GDM1 (cell line): ENCODE data around the gene OAF.

ENCODE experiments used
- DNase-seq: peaks from one replicate; lab custom pipeline; 2025; lab: John Stamatoyannopoulos, UW

The OAF gene

DNA sequence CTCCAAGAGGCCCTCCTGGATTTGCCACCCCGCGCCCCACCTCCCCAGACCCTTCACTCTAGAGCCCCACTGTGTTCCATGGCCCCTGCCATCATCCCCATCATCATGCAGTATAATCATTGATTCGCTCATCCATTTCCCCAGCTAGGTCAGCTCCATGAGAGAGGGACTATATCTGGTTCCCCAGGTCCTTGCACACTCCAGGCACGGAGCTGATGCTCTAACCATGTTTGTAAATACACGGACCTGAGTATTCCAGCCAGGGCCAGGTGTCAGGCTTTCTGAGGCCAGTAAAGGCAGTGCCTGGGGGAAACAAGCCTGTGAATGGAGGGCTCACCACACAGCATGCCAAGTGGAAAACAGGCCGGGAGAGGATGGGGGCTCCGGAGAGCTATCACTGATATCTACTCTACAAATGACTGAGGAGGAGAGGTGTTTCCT, 27.1 kb upstream of the OAF start:
- no peak for DNase-seq

DNA sequence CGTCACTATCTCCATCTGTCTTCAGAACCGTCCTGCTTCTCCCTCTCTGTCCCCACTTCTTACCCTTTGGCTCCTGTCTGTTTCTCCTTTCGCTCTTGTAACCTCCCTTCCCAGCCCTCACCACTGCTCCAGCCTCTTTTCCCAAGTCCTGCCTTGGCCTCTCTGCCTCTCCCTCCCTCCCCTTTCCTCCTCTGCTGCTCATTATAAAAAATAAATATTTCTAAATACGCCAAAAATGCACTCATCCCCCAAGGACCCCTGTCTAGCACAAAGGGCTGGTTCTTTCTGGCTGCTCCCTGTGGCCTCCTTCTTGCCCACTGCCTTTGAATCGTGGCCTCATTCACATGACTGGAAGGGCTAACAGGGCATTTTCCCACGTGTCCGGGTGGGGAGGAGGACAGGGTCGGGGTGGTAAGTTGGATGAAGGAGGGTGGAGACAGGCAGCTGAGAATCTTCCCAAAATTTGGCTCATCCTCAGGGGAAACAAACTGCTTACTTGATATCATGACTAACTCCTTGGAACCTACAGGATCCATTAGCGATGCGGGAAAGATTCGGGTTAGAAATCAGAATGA, 26.4 kb upstream of the OAF start:
- DNase-seq: no peak

DNA sequence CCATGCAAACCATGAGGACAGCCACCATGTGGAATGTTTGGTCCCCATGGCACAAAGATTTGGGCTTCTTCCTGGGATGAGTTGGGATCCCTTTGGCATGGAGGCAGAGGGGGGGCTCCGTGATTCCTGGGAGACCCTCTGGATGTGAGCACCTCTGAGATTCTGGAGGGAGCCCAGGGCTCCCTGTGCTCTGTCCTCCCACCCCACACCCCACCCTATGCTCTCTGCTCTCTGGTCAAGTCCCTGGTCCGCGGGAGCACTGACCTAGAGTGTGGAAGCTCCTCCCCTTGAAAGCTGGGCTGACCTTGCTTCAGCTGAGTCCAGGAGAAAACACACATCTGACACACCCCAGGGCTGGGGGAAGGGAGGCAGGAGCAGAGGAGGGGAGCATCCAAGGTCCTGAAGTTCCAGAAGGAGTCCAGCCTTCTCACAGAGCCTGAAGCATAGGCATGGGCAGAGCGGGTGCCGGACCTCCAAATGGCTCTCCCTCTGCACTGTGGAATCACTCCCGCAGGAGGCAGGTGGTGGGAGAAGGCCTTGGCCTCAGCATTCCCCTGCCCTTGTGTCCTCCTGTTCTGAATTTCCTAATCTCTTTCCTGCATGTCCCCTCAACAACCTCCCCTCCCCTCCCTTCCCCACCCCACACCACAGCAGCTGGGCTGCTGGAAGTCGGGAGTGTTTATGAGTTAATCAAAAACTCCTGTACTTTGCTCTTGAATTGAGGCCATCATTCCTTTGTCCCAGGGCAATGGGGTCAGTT, 25.7 kb upstream of the OAF start:
- no peak for DNase-seq

DNA sequence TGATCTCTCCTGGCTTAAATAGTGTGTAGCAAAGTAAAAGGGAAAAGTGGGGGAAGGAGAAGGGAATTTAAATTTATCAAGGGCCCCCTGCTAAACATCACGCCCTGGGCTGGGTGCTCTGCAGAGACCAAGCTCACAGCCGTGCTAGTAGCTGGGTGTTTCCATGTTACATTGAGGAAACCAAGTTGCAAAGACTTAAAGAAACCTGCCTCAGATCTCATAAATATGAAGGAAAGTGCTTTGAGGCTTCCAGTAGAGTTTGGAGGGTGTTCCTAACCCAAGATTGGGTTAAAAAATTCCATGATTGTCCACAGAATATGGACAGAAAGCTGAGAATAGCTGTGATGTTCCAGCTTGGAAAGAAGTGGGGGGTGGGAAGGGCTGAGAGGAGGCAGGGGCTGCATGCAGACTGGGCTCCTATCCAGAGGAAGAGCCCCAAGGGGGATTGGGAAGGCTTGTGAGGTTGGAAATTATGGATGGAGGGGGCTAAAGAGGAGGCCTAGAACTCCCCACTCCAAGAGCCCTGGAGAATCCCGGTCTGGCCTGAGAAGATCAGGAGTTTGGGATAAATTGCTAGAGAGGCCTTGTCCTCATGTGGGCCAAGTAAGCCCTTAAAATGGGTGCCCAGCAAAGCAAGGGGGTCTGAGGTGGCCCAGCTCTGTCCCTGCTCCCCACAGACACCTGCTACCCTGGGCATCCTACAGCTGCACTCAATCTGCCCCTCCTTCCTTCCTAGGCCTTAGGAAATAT, 25.0 kb upstream of the OAF start:
- DNase-seq: no peak

DNA sequence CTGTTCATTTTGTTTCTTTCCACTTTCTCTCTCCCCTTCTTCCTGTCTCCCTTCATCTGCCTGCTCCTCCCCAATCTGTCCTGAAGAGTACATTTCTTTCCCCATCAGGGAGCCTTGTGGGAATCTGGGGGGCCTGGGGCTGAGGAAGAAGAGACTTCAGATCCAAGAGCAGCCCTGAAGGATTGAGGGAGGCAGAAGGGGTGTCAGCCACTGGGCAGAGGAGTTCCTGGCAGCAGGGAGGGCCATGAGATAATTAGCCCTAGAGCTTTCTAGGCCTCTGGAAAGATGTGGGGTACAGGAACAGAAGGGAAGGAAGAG, 24.4 kb upstream of the OAF start:
- no peak for DNase-seq

DNA sequence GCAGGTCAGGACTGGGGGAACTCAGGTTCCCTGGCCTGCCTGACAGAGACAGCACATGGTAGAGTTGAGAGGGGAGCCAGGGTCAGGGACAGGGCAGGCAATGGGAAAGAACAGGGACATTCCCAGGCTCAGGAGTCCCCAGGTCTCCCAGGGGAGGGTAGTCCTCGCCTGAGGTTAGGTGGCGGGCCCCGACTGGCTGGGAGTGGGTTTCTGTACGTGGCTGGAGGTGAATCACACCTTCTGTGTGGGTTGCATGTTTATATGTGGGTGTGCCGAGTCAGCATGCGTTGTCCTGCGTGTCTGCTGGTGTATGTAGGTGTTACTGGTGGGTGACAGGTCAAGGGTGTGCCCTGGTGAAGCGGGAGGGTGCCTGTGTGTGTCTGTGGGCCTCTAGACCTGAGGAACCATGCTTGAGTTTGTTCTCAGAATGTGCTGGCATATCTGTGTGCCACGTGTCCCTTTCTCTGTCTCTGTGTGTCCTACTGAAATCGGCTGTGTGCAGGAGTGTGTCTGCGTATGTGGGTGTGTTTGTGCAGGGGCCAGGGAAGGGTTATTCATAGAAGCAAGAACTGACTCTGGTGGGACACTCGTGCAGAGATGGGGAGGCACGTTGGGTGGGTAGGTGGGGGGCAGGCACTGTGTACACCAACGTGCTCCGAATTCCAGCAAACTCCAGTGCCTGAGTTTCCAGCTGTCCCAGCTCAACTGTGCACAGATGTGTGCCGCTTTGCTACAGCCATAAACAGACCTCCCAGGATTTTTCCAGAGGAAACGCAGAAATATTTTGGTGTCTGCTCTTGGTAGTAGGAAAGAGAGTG, 23.8 kb upstream of the OAF start:
- DNase-seq: no peak

DNA sequence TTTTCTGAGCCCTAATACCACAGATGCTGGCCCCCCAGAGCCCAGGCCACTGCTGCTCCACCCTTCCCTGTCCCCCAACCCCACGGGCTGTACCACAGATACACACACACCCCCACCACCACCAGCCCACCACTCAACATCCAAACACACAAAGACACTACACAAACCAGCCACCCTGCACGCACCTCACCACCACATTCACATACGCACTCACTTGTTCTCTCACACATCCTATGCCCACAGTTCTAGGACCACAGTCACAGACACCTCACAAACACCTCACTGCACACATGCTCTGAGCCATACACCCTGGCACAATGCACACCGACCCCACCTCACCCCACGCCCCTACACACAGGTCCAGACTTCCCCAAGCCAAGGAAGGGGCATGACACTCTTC, 22.5 kb upstream of the OAF start:
- DNase-seq: no peak

DNA sequence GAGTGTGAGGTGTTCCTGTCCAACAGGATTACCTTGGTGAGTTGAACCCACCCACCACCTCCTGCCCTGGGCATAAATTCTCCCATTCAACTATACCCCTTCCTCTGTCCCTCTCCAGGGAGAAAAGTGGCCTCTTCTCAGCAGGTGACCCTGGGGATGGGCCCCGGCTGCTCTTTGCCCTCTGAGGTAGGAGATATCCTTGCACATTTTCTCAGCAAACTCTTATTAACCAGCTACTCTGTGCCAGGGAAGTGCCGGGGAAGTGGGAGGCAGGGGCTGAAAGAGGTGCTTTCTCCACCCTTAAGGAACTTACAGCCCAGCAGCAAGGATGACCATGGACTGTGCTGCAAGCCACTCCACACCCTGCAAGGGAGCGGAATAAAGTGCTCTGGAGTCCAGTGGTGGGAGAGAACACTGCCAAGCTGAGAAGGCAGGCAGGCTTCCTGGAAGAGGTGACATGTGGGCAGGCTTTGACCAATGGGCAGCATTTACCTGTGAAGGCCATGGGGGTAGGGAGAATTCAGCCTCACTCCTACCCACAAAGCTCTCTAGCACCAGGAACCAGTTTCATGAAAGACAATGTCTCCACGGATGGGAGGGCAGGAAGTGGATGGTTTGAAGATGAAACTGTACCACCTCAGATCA, 21.9 kb upstream of the OAF start:
- DNase-seq: no peak

DNA sequence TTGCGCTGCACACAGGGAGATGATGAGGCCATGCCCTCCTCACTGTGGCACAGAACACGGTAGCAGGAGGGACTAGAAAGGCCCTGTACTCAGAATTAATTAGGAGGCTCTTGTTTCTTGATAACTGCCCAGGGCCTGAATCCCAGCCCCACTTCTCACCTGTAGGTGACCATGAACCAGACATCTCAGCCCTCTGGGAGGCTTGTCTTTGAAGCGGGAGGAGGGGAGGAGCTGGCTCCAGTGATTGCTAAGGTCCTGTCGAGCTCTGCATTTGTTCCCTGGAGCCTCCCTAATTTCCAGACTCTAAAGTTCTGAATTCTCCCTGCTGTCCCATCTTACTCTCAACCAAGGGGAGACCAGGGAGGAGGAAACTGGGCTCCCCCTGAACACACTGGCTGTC, 19.8 kb upstream of the OAF start:
- no peak for DNase-seq

DNA sequence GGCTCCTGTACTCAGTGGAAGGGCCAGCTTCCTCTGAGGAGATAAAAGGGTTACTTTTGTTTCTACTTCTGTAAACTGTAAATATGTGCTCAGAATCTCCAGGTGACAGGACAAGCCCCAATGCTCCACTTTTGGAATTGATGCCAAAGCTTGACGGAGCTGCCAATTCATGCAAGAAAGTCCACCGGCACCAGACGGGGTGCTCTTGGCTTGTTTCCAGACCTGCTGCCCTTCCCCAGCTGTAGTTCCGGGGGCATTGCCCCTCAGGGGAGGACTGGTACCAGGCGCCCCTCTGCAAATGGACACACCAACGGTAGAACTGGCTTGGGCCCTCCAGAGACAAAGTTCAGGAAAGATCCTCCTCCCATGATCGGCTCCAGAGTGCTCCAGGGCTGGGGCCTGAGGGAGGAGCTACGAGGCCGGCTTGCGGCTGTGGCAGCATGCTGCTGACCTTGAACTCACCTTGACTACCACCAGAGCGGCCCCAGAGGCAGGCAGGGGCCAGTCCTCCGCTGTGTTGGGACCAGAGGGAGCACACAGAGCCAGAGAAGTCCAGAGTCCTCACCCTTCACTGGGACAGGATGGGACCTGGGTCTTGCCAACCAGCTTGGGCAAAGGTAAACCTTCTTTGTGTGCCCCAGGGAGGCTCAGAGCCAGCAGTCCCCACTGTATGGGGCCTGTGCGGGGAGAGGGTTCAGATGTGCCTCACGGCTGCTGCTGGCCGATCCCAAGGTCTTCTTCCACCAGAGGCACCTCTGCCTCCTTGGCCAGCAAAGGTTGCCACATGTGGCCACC, 17.8 kb upstream of the OAF start:
- DNase-seq: no peak

DNA sequence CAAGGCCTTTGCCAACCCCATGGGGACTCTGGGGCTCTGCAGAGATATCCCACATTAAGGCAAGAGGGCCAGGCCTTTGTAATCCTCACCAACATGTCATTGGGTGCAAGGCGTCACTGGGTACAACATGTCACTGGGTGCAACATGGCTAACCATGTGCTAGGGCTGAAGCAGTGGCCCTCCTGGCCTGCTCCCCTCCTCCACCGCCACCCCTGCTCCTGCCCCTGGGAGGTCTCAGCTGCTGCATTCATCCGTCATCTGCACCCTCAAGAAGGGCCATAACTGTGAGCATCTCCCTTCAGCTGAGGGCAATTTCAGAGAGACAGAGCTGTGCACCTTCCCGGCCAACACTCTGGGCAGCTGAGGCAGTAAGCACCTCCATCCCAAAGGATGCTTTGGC, 16.7 kb upstream of the OAF start:
- DNase-seq: no peak

DNA sequence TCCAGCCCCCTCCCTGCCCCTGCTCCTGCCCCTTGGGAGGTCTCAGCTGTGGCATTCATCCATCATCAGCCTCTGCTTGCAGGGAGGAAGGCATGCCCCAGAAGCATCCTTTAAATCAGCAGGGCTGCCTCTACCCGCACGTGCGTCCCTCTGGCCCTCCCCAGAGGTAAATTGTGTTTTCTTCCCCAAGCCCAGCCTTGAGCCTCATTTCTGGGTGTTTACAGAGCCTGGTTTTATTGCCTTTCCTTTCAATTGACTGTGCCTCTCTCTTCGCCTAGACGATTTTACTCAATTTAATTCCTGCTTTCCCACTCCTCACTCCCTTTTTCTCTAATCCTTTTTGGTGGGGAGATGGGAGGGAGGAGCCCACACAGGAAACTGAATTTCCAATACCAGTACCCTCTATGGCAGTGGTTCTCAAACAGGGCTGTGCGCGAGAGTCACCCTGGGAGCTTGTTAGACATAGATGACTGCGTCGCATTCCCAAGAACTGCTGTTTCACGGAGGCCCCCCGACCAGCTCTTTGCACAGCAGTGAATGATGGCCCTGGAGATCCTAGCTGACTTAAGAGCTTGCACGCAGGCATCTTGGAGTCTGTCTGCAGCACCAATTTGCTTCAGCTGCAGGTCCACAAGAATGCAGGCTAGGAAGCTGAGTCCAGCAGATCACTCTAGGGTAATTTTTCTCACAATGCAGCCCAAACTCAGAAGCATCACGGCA, 15.1 kb upstream of the OAF start:
- no peak for DNase-seq

DNA sequence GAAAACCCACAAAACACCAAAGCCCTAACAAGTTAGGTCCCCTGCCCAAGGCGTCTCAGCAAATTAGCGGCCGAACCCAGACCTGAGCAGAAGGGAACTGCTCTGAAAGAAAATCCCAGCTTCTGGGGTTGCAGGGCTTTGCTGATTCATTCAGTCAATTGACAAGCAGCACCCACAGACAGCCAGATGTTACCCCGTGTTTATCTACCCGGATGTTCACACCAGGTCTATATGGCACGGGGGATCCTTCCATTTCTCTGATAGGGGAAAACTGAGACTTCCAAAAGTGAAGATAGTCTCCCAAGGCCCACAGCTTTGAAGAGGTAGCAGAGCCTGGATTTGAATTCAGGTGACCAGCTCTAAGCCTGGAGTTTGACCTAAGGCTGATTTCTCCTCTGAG, 14.0 kb upstream of the OAF start:
- DNase-seq: no peak

DNA sequence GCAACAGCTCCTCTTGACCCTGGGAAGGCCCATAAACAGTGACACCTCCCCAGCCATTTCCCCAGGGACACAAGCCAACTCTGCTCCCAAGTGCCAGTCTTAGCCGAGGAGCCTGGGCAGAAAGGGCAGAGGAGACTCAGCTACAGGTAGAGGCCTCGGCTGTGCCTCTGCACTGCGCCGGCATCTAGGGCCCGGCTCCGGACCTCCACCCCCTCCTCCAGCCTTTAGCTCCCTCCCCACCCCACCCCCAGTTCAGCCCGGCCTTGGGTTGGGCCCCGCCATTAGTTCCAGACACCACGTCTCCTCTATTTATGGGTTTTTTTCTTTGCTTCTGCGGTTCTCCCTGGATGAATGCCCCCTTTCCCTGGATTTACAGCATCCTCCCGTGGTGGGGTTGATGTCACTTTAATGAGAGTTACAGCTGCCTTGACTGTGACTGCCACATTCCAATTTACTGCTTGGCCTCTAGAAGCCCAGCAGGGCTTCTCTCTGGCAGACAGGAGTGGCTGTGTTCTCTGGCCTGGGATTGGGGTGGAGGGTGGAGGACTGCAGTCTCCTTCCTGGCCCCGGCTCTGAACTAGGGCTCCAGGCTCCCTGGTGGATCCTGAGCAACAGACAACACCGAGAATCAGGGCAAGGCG, 13.5 kb upstream of the OAF start:
- no peak for DNase-seq

DNA sequence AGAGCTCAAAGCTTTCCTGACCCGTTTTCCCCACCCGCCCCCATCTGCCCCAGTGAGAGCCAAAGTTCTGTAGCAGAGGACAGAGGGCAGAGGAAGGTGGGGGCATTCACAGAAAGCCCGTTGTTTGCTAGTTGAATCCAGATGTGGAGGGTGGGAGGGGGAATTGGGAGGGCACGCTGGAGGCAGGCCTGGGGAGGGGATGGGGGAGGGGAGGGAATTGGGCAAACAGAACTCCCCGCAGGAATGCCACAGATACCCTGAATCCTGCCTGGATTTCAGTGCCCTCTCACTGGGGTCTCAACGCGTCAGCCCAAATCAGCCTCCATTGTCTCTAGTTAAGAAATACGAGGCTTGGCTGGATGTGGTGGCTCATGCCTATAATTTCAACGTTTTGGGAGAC, 12.9 kb upstream of the OAF start:
- no peak for DNase-seq

DNA sequence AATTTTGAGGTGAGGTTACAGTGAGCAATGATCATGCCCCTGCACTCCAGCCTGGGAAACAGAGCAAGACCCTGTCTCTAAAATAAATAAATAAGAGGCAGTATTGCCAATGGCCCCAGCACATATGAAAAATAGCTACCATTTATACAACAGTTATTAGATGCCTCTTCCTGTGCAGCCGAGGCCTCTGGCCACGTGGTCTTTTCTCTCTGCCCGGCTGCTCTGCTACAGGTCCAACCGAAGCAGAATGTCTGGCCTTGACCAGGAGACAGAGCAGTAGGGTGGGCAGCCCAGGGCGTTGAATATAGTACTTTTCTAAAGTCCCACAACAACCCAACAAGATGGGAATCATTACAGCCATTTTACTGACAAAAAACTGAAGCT, 12.4 kb upstream of the OAF start:
- no peak for DNase-seq

DNA sequence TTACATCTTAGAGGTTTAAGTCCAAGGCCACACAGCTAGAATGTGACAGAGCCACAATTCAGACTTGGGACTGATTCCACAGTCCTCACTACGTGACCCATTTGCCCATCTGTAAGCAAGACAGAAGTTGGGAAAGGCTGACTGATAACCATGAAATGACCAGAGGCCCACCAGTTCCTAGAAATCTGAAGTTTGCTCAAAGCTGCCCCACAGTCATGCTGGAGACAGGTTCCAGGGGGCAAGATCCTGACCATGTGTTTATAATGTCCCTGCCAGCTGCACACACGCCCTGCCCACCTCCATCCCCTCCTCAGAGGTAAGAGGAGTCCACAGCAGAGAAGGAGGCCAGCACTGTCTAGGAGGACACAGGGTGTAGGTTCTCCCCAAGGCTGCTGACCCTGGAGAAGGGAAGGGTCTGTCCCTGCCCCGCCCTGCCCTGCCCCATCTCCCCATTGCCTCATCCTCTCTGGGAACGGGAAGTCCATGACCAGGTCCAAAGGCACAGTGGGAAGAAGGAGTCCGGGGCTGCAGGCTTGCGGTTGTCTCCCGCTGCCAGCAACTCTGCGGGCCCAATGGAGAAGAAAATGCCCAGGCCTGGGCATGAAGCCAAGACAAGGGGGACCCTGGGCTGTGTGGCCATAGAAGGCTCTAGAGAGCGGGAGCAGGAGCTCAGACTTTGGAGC, 11.9 kb upstream of the OAF start:
- DNase-seq: no peak

DNA sequence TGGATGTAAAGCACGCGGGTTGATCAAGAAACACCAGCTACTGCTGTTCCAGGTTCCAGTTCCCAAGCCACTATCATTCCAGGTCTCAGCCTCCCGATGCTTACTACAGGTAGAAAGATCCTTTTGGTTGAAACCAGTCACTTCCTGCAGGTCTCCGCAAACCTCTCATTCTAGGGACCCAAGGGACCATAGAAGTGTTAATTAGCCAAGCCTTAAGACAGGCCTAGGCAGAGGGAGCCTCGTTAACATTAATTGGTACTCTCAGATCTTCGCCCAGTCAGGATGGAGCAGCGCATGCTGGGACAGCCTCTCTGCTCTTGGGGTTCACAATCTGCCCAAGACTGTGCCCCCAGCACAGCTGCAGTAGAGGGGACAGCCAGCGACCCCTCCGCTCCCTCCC, 11.2 kb upstream of the OAF start:
- no peak for DNase-seq

DNA sequence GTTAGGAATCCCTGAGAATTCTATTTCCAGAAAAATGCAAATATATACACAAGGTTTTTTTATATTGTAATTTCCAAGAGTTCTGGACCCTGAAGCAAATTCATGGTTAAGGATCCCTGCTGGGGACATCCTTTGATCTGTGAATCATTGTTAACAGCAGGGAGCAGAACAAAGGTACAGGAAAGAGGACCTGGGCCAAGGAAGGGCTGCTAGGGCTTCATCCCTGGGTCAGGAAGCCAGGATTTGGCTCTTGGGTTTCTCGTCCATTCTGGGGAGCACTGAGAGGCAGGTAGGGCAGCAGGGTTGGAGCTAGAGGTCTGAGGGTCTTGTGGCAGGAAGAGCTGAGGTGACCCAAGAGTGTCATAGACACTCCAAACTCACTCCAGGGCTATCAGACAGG, 10.2 kb upstream of the OAF start:
- no peak for DNase-seq

DNA sequence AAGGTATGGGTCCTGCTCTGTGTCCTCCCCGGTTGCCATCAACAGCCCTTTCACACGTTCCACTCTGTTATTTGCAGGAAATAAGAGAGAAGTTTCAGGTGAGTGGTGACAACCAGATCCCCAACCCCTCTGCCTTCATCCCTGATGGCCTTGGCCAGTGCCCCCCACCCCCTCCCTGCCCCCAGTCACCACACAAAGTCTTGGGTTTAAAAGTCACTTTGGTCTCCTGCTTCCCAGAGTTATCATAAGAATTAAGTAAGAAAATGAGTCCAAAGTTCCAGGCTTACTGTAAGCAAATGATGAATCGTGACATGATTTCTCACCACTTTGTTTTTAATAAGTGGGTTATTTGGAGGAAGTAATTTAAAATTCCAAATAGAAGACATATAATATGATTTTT, 9.2 kb upstream of the OAF start:
- no peak for DNase-seq
